Peyer's patch (tissue), 4 donors: ENCODE results near the gene LCLAT1. TPM values are rescaled to one million over a fixed set of nuclear protein-coding genes. Genes with fewer than 3 reads are reported as not detected.
A peak's percentile ranks its signal among the peaks of the same experiment; 100 is the strongest.

Experiments
- DNase-seq, 3 donors: peaks; one replicate each; pipeline ENCODE4 v3.0.0-alpha.2; 2017 to 2019
- H3K27ac ChIP-seq, 4 donors: fragments of 200-600 bp; sonication (generic); one replicate each; pipeline ENCODE4 v1.5.1; 2016 to 2019
- H3K27me3 ChIP-seq, 2 donors: fragments of 200-600 bp; sonication (generic); one replicate each; pipeline ENCODE4 v1.5.1; 2019
- H3K36me3 ChIP-seq, 3 donors: fragments of 200-600 bp; sonication (generic); one replicate each; pipeline ENCODE4 v1.5.1; 2016 to 2019
- H3K4me1 ChIP-seq, 4 donors: fragments of 200-600 bp; sonication (generic); one replicate each; pipeline ENCODE4 v1.5.1; 2016 to 2019
- H3K4me3 ChIP-seq, 4 donors: fragments of 200-600 bp; sonication (generic); 1 replicate in 3 of 4; 2 replicates in 1 of 4; pipeline ENCODE4 v1.5.1; 2016 to 2019; ENCODE audit warnings: mild to moderate bottlenecking in 1 of 4
- H3K9me3 ChIP-seq, 4 donors: fragments of 200-600 bp; sonication (generic); one replicate each; pipeline ENCODE4 v1.5.1; 2016 to 2019; ENCODE audit warnings: mild to moderate bottlenecking in 1 of 4
- POLR2A ChIP-seq, 2 donors: fragments of 450-650 bp; IDR thresholded peaks; one replicate each; pipeline ENCODE4 v1.5.1; 2017; ENCODE audit warnings: antibody characterized with exemption in 2 of 2, mild to moderate bottlenecking in 2 of 2, moderate library complexity in 2 of 2
- total RNA-seq, 4 donors: library from RNA; depleted of rRNA; stranded (reverse); fragments of >200 nt; gene quantifications; one replicate each; pipeline ENCODE4 v1.1.0, GENCODE V29; 2016
- TF ChIP-seq, protein P1 (sequence below), 6 experiments: fragments of 450-650 bp in 4 of 6; fragments of 200-600 bp in 2 of 6; sonication (generic) in 1 of 6; IDR thresholded peaks; one replicate each; pipeline ENCODE4 v1.5.1; 2017 to 2019; ENCODE audit warnings: antibody characterized with exemption in 6 of 6, mild to moderate bottlenecking in 3 of 6, moderate library complexity in 1 of 6

LCLAT1 gene
- total RNA-seq, 4 donors from 2014 or later: 10.7 to 60.8 (median 24.9) TPM

DNA sequence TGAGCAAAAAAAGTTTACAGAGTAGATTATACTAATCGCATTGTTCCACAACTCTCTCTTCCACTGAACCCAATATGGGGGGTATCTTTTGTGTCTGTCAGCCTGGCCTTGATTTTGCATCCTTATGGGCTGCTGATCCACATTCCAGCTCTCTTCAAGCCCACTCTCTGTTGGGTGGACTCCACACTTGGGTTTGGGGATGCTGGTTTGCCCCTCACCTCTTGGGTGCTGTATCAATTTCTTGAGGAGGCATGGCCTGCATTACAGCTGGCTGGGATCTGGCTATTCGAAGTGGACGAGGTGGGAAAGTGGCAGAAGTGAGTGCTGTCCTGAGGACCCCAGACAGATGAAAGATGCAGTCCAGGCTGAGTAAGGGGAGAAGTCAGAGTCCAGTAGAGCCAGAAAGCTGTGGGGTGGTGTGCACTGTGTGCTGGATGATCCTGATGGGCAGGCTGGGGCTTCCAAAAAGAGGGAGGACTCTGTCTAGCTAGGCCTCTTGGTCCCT, 218.8 kb downstream of the LCLAT1 start:
- Histone ChIP-seq H3K4me1 (no peaks in the 10 kb centered on the region), H3K27me3 (no peaks in the 10 kb centered on the region), H3K27ac (peak overlapping the region in 3 of 4 donors; percentile 42 to 61 (median 46)), H3K9me3 (no peaks in the 10 kb centered on the region), H3K4me3 (no peak overlapping the region), H3K36me3 (no peaks in the 10 kb centered on the region)
- DNase-seq: no peak
- TF ChIP-seq POLR2A (IDR thresholded peaks at IDR 0.05): no peak
- TF ChIP-seq, protein P1, sequence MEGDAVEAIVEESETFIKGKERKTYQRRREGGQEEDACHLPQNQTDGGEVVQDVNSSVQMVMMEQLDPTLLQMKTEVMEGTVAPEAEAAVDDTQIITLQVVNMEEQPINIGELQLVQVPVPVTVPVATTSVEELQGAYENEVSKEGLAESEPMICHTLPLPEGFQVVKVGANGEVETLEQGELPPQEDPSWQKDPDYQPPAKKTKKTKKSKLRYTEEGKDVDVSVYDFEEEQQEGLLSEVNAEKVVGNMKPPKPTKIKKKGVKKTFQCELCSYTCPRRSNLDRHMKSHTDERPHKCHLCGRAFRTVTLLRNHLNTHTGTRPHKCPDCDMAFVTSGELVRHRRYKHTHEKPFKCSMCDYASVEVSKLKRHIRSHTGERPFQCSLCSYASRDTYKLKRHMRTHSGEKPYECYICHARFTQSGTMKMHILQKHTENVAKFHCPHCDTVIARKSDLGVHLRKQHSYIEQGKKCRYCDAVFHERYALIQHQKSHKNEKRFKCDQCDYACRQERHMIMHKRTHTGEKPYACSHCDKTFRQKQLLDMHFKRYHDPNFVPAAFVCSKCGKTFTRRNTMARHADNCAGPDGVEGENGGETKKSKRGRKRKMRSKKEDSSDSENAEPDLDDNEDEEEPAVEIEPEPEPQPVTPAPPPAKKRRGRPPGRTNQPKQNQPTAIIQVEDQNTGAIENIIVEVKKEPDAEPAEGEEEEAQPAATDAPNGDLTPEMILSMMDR (IDR thresholded peaks at IDR 0.05): no peak

DNA sequence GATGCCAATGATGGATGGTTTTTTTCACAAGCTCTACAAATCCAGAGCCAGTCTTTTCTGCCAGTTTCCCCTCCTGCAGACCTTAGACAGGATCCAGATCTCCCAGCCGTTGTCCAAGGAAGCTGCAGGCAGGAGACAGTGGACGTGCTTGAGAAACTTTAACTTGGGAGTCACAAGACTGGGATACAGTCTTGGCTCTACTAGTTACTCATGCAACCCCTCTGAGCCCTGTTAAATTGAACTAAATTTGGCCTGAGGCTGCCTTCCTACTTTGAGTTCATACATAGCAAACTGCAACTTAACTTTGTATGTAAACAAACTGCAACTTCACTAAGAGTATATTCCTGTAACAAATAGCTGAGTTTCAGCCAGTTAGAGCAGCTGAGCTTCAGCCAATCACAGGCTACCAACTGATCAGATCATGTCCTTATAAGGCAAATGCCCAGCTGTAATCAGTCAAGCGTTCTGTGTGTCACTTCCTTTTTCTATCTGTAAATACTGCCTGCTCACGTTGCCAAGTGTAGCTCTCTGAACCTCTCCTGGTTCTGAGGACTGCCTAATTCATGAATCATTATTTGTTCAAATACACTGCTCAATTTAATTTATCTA, 219.3 kb downstream of the LCLAT1 start:
- no peaks in the 10 kb centered on the region for H3K27me3 ChIP-seq
- H3K4me3 ChIP-seq: no peak overlapping the region
- H3K36me3 ChIP-seq: no peaks in the 10 kb centered on the region
- H3K4me1 ChIP-seq: no peaks in the 10 kb centered on the region
- H3K27ac ChIP-seq: peak overlapping the region in 3 of 4 donors; percentile 42 to 61 (median 46)
- no peaks in the 10 kb centered on the region for H3K9me3 ChIP-seq
- TF ChIP-seq, protein P1 (IDR thresholded peaks at IDR 0.05): no peak
- TF ChIP-seq POLR2A (IDR thresholded peaks at IDR 0.05): no peak
- DNase-seq: no peak

DNA sequence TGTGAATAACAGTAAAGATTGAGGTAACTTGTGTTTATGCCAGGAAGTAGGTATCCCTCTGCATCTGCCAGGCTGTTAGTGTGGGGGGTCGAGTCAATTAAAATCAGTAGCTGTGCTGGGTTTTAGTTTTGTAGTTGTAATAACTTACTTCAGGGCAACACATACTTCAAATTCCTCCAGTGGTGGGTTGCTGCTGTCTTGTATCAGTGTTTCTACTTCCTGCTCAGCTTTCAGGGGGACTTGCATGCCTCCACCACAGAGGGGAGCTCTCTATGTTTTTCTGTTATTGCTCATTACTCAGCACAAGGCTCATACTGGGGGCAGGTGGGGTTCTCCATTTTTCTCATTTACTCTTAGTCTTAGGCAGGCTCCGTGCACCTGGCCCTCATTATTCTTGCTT, 223.4 kb downstream of the LCLAT1 start:
- no peak for TF ChIP-seq POLR2A (IDR thresholded peaks at IDR 0.05)
- TF ChIP-seq, protein P1 (IDR thresholded peaks at IDR 0.05): no peak
- Histone ChIP-seq H3K27ac (no peak overlapping the region), H3K9me3 (no peaks in the 10 kb centered on the region), H3K4me1 (no peaks in the 10 kb centered on the region), H3K4me3 (no peak overlapping the region), H3K27me3 (no peaks in the 10 kb centered on the region), H3K36me3 (no peaks in the 10 kb centered on the region)
- no peak for DNase-seq

DNA sequence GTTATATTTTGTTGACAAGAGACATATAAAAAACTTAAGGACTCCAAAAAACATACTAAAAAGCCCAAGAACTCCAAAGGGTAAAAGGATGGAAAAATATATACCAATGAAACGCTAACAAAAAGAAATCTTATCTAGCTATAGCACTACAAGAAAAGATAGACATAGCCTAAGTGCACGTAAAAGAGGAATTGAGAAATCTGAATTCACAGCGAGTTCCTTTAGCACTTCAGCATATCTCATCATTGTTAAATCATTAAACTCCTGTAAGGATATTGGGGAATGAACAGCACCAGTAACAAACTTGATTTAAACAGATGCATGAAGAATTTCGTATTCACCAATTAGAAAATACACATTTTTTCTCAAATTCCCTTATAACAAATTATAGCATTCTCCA, 226.1 kb downstream of the LCLAT1 start:
- TF ChIP-seq POLR2A (IDR thresholded peaks at IDR 0.05): no peak
- TF ChIP-seq, protein P1 (IDR thresholded peaks at IDR 0.05): no peak
- no peaks in the 10 kb centered on the region for H3K27me3 ChIP-seq
- H3K36me3 ChIP-seq: no peaks in the 10 kb centered on the region
- no peaks in the 10 kb centered on the region for H3K9me3 ChIP-seq
- H3K27ac ChIP-seq: no peak overlapping the region
- DNase-seq: no peak
- H3K4me3 ChIP-seq: no peak overlapping the region
- no peaks in the 10 kb centered on the region for H3K4me1 ChIP-seq

DNA sequence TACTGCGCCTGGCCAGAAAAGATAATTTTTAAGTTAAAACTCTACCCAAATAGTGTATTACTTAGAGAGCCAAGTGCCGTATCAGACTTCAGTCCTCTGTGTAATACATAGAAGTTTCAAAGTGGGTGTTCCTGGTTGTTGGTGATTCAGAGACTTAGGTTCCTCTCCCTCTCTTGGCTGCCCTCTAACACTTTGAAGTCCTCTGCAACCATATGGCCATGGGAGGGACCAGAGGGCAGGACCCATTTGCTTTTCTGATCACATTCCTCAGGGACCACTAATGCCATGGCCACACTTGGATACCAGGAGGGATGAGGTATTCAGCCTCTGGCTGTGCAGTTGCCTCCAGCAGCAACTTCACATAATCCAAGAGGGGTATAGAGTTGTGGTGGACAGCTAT, 228.7 kb downstream of the LCLAT1 start:
- H3K27me3 ChIP-seq: no peaks in the 10 kb centered on the region
- no peak overlapping the region for H3K27ac ChIP-seq
- no peak overlapping the region for H3K4me3 ChIP-seq
- no peaks in the 10 kb centered on the region for H3K9me3 ChIP-seq
- H3K36me3 ChIP-seq: no peaks in the 10 kb centered on the region
- DNase-seq: no peak
- no peaks in the 10 kb centered on the region for H3K4me1 ChIP-seq
- TF ChIP-seq, protein P1 (IDR thresholded peaks at IDR 0.05): no peak
- no peak for TF ChIP-seq POLR2A (IDR thresholded peaks at IDR 0.05)
